CD4-positive, CD25-positive, alpha-beta regulatory T cell (primary cell): Measurements from ENCODE around the gene KIF6. TPM values are rescaled to one million over a fixed set of nuclear protein-coding genes. Genes with fewer than 3 reads are reported as not detected.
A peak's percentile ranks its signal among the peaks of the same experiment; 100 is the strongest.

Experiments
- ATAC-seq, 2 donors: fragments of 150-1000 bp; cut with Tn5 transposase; one replicate each; pipeline ENCODE4 v1.10.0; 2021; ENCODE audit warnings: low read depth in 2 of 2, moderate number of reproducible peaks in 2 of 2, moderate library complexity in 1 of 2
- DNase-seq, 3 donors: peaks; one replicate each; pipeline versions ENCODE4 v3.0.0 to v3.0.0-alpha.2; 2012 to 2022; ENCODE audit warnings: mixed read lengths in 1 of 3
- H3K27ac ChIP-seq: one replicate; pipeline ENCODE4 v1.7.0; 2013; ENCODE audit warnings: mild to moderate bottlenecking, low read length; ENCODE audit not compliant: insufficient read depth, poor library complexity, severe bottlenecking
- H3K27me3 ChIP-seq: one replicate; pipeline ENCODE4 v1.7.0; 2013; ENCODE audit warnings: low read length; ENCODE audit not compliant: control insufficient read depth, insufficient read depth
- H3K36me3 ChIP-seq: one replicate; pipeline ENCODE4 v1.7.0; 2013; ENCODE audit warnings: mild to moderate bottlenecking, low read length, moderate library complexity; ENCODE audit not compliant: control insufficient read depth, insufficient read depth
- H3K4me1 ChIP-seq: 2 replicates; pipeline ENCODE4 v1.7.0; 2013; ENCODE audit warnings: mild to moderate bottlenecking, low read length; ENCODE audit not compliant: insufficient read depth, control insufficient read depth, poor library complexity, severe bottlenecking
- H3K4me3 ChIP-seq: one replicate; pipeline ENCODE4 v1.7.0; 2013; ENCODE audit warnings: low read depth, mild to moderate bottlenecking, low read length, moderate library complexity
- H3K9me3 ChIP-seq, 2 experiments: 1 replicate in 1 of 2; 2 replicates in 1 of 2; pipeline ENCODE4 v1.7.0; 2013; ENCODE audit warnings: low read length in 2 of 2, mild to moderate bottlenecking in 1 of 2, moderate library complexity in 1 of 2; ENCODE audit not compliant: control insufficient read depth in 2 of 2
- H3K27ac Mint-ChIP-seq, 3 donors: one replicate each; pipeline ENCODE4 v1.8.0; 2020 to 2022; ENCODE audit warnings: mild to moderate bottlenecking in 3 of 3, mixed read lengths in 3 of 3, moderate library complexity in 2 of 3
- H3K27me3 Mint-ChIP-seq: one replicate; pipeline ENCODE4 v1.8.0; 2022; ENCODE audit warnings: mild to moderate bottlenecking, mixed read lengths
- H3K36me3 Mint-ChIP-seq: one replicate; pipeline ENCODE4 v1.8.0; 2020; ENCODE audit warnings: mixed read lengths
- H3K4me1 Mint-ChIP-seq, 4 donors: one replicate each; pipeline ENCODE4 v1.8.0; 2020 to 2022; ENCODE audit warnings: mixed read lengths in 4 of 4, mild to moderate bottlenecking in 1 of 4
- H3K4me3 Mint-ChIP-seq, 4 donors: one replicate each; pipeline ENCODE4 v1.8.0; 2020 to 2022; ENCODE audit warnings: mild to moderate bottlenecking in 4 of 4, mixed read lengths in 4 of 4, moderate library complexity in 3 of 4
- H3K9me3 Mint-ChIP-seq, 7 donors: one replicate each; pipeline ENCODE4 v1.8.0; 2020 to 2022; ENCODE audit warnings: mixed read lengths in 7 of 7, mild to moderate bottlenecking in 3 of 7, moderate library complexity in 2 of 7
- polyA plus RNA-seq, 4 donors: library from polyadenylated mRNA; unstranded; fragments of 300-500 nt; fragmentation: Illumina TruSeq; gene quantifications; one replicate each; pipeline ENCODE4 v1.2.3, GENCODE V29; 2021
- total RNA-seq: library from RNA; stranded (reverse); gene quantifications from one replicate; pipeline ENCODE4 v1.2.3, GENCODE V29; 2022

Gene KIF6
- total and polyA plus RNA-seq, 5 donors from 2014 or later, result not detected

GRCh38 chr6:39760226-39760952, 35.2 kb upstream of the KIF6 start:
- no peak for ATAC-seq
- H3K4me1 ChIP-seq, result no peaks in the 10 kb centered on the region
- H3K27me3 ChIP-seq, result no peaks in the 10 kb centered on the region
- no peak for DNase-seq
- H3K4me3 ChIP-seq, result no peak overlapping the region
- Mint-ChIP-seq H3K27ac (no peak overlapping the region), H3K4me3 (no peak overlapping the region), H3K9me3 (peaks cover 0 to 2% (median 0%) of the 10 kb centered on the region in 7 donors), H3K36me3 (no peaks in the 10 kb centered on the region), H3K4me1 (no peaks in the 10 kb centered on the region), H3K27me3 (no peaks in the 10 kb centered on the region)
- no peaks in the 10 kb centered on the region for H3K36me3 ChIP-seq
- no peak overlapping the region for H3K27ac ChIP-seq
- no peaks in the 10 kb centered on the region for H3K9me3 ChIP-seq

DNA sequence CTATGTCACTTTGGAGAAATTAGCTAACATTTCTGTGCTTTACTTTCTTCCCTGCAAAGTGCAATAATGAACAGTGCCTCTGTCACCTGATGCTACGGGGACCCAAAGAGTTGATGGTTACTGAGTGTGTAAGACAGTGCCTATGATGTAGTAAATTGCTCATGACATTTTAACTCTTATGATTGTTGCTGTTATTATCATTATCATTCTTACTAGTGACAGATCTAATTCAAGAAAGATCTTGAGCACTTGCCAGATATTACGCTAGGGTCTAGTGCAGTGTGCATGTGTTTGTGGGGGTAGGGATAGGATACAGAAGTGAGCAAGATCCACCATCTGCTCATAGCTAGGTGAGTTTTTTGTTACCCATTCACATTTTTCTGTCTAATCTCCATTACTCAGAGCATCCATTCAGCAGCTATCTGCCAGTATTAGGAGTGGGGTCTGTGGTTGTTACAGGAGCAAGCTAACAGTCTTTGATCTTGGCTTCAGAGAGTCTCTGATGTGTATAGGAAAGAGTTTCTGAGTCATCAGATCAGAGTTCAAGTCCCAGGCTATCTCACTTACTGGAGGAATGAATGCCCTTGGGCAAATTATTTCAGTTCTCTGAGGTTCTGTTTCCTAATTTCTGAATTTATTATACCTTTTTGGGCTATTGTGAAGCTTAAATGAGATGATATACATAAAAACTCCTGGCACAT, 33.8 kb upstream of the KIF6 start:
- H3K4me1 ChIP-seq, result no peaks in the 10 kb centered on the region
- H3K27ac ChIP-seq, result no peak overlapping the region
- no peak overlapping the region for H3K4me3 ChIP-seq
- no peaks in the 10 kb centered on the region for H3K36me3 ChIP-seq
- DNase-seq (no peak), ATAC-seq (no peak)
- Mint-ChIP-seq H3K4me1 (no peaks in the 10 kb centered on the region), H3K27me3 (no peaks in the 10 kb centered on the region), H3K4me3 (no peak overlapping the region), H3K27ac (no peak overlapping the region), H3K9me3 (peaks cover 0 to 4% (median 0%) of the 10 kb centered on the region in 7 donors), H3K36me3 (no peaks in the 10 kb centered on the region)
- H3K27me3 ChIP-seq, result no peaks in the 10 kb centered on the region
- no peaks in the 10 kb centered on the region for H3K9me3 ChIP-seq

DNA sequence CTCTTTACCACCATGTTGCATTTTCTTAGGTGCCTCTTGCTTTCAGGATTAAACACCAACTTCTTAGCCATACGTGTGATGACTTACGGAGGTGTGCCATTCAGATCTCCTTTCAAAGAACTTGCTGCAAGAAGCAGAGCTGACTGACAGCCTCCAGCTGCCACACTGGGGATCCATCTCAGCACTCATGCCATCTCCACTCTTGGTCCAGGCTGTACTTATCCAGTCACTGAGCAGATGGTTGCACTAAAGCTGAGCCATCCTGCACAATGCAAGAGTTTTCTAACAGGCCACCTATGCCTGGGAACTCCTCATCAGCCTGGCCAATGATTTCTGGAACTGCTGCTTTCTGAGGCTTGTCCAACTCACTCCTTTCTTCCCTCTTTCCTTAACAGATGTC, 31.4 kb upstream of the KIF6 start:
- Histone ChIP-seq H3K27ac (no peak overlapping the region), H3K27me3 (no peaks in the 10 kb centered on the region), H3K36me3 (no peaks in the 10 kb centered on the region), H3K4me1 (no peaks in the 10 kb centered on the region), H3K9me3 (no peaks in the 10 kb centered on the region), H3K4me3 (no peak overlapping the region)
- DNase-seq (no peak), ATAC-seq (no peak)
- H3K36me3 Mint-ChIP-seq, result no peaks in the 10 kb centered on the region
- H3K4me3 Mint-ChIP-seq, result no peak overlapping the region
- H3K27me3 Mint-ChIP-seq, result no peaks in the 10 kb centered on the region
- H3K9me3 Mint-ChIP-seq, result peaks cover 0 to 4% (median 0%) of the 10 kb centered on the region in 7 donors
- H3K27ac Mint-ChIP-seq, result no peak overlapping the region
- no peaks in the 10 kb centered on the region for H3K4me1 Mint-ChIP-seq

DNA sequence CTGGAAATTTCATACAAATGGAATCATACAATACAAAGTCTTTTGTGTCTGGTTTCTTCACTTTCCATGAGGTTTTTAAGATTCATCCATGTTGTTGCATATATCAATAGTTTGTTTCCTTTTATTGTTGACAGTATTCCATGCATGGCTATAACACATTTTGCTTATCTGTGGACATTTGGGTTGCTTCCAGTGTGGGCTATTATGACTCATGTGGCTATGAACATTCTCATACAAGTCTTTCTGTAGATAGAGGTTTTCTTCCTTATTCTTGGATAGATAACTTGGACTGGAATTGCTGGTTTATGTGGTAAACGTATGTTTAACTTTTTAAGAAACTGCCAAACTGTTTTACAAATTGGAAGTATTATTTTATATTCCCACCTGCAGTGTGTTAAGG, 30.0 kb upstream of the KIF6 start:
- DNase-seq (no peak), ATAC-seq (no peak)
- no peak overlapping the region for H3K27ac Mint-ChIP-seq

GRCh38 chr6:39754514-39755115, 29.4 kb upstream of the KIF6 start:
- H3K27ac ChIP-seq, result no peak overlapping the region
- H3K9me3 Mint-ChIP-seq, result peaks cover 0 to 4% (median 1%) of the 10 kb centered on the region in 7 donors
- H3K9me3 ChIP-seq, result no peaks in the 10 kb centered on the region
- no peaks in the 10 kb centered on the region for H3K36me3 Mint-ChIP-seq
- no peaks in the 10 kb centered on the region for H3K27me3 ChIP-seq
- H3K4me1 Mint-ChIP-seq, result no peaks in the 10 kb centered on the region
- H3K4me3 ChIP-seq, result no peak overlapping the region
- no peaks in the 10 kb centered on the region for H3K36me3 ChIP-seq
- ATAC-seq, result no peak
- H3K4me3 Mint-ChIP-seq, result no peak overlapping the region
- H3K4me1 ChIP-seq, result no peaks in the 10 kb centered on the region
- DNase-seq, result no peak
- peak overlapping the region in 1 of 3 donors; percentile 57 for H3K27ac Mint-ChIP-seq
- H3K27me3 Mint-ChIP-seq, result no peaks in the 10 kb centered on the region

More for the DNA sequence above, 30.0 kb upstream of the KIF6 start:
- Histone ChIP-seq H3K27ac (no peak overlapping the region), H3K27me3 (no peaks in the 10 kb centered on the region), H3K4me3 (no peak overlapping the region), H3K9me3 (no peaks in the 10 kb centered on the region), H3K36me3 (no peaks in the 10 kb centered on the region), H3K4me1 (no peaks in the 10 kb centered on the region)
- H3K4me3 Mint-ChIP-seq, result no peak overlapping the region
- no peaks in the 10 kb centered on the region for H3K4me1 Mint-ChIP-seq
- H3K27me3 Mint-ChIP-seq, result no peaks in the 10 kb centered on the region
- peaks cover 0 to 4% (median 0%) of the 10 kb centered on the region in 7 donors for H3K9me3 Mint-ChIP-seq
- no peaks in the 10 kb centered on the region for H3K36me3 Mint-ChIP-seq

- H3K27me3 Mint-ChIP-seq, result no peaks in the 10 kb centered on the region
Measured at GRCh38 chr6:39753725-39754045, 28.5 kb upstream of the KIF6 start.

GRCh38 chr6:39752835-39753724, 27.9 kb upstream of the KIF6 start:
- ATAC-seq, result no peak
- Histone ChIP-seq H3K36me3 (no peaks in the 10 kb centered on the region), H3K9me3 (no peaks in the 10 kb centered on the region), H3K27ac (no peak overlapping the region), H3K4me3 (no peak overlapping the region), H3K4me1 (no peaks in the 10 kb centered on the region), H3K27me3 (no peaks in the 10 kb centered on the region)
- Mint-ChIP-seq H3K27ac (no peak overlapping the region), H3K27me3 (no peaks in the 10 kb centered on the region), H3K36me3 (no peaks in the 10 kb centered on the region), H3K9me3 (peaks cover 0 to 4% (median 1%) of the 10 kb centered on the region in 7 donors), H3K4me3 (no peak overlapping the region), H3K4me1 (no peaks in the 10 kb centered on the region)
- DNase-seq, result no peak

More at GRCh38 chr6:39753725-39754045, 28.5 kb upstream of the KIF6 start:
- Histone ChIP-seq H3K36me3 (no peaks in the 10 kb centered on the region), H3K9me3 (no peaks in the 10 kb centered on the region), H3K4me1 (no peaks in the 10 kb centered on the region), H3K27me3 (no peaks in the 10 kb centered on the region), H3K4me3 (no peak overlapping the region), H3K27ac (no peak overlapping the region)
- Mint-ChIP-seq H3K36me3 (no peaks in the 10 kb centered on the region), H3K4me1 (no peaks in the 10 kb centered on the region), H3K27ac (no peak overlapping the region), H3K9me3 (peaks cover 0 to 4% (median 1%) of the 10 kb centered on the region in 7 donors), H3K4me3 (no peak overlapping the region)
- DNase-seq, result no peak
- ATAC-seq, result no peak
